SK-N-SH (cell line): ENCODE measurements around the gene CDH20. TPM values are rescaled to one million over a fixed set of nuclear protein-coding genes. Genes with fewer than 3 reads are reported as not detected.
A peak's percentile ranks its signal among the peaks of the same experiment; 100 is the strongest.

Experiments used
- CTCF ChIA-PET: fragments of 300-600, 350-600 bp; formaldehyde crosslinking; extraction: SDS; loops from one replicate; lab custom pipeline; 2021; lab: Yijun Ruan, JAX
- POLR2A ChIA-PET: fragments of 350-600 bp; sonication (Branson Sonifier 250); formaldehyde crosslinking; extraction: SDS; loops from one replicate; lab custom pipeline; 2020; ENCODE audit warnings: antibody characterized with exemption, inconsistent platforms; lab: Yijun Ruan, JAX
- DNase-seq: peaks from one replicate; pipeline ENCODE4 v3.0.0; 2012
- H2AFZ ChIP-seq: fragments of 200-600 bp; sonication (generic); 2 replicates; pipeline ENCODE4 v1.8.1; 2016; ENCODE audit warnings: antibody characterized with exemption, mild to moderate bottlenecking, low read depth
- H3F3A ChIP-seq: fragments of 200-600 bp; sonication (generic); replicated peaks from 2 replicates; pipeline ENCODE3; 2016; ENCODE audit warnings: antibody characterized with exemption, mild to moderate bottlenecking; ENCODE audit not compliant: insufficient read depth
- H3K27ac ChIP-seq, 2 experiments: fragments of 200-500 bp in 1 of 2; fragments of 200-600 bp in 1 of 2; sonication (Bioruptor generic) in 1 of 2; sonication (generic), shearing (Covaris generic) in 1 of 2; 2 replicates each; pipeline versions ENCODE4 v1.5.1 to v1.6.1; 2014 to 2016; ENCODE audit warnings: low read depth in 2 of 2, inconsistent platforms in 1 of 2, low read length in 1 of 2, mild to moderate bottlenecking in 1 of 2, mixed read lengths in 1 of 2
- H3K27me3 ChIP-seq: fragments of 200-600 bp; sonication (generic), shearing (Covaris generic); 2 replicates; pipeline ENCODE4 v1.6.1; 2016; ENCODE audit warnings: mixed run types; ENCODE audit not compliant: insufficient read depth
- H3K36me3 ChIP-seq, 2 experiments: fragments of 200-500 bp in 1 of 2; fragments of 200-600 bp in 1 of 2; sonication (Bioruptor generic) in 1 of 2; sonication (generic) in 1 of 2; replicated peaks in 1 of 2; 2 replicates each; pipeline versions ENCODE3 to v1.5.1; 2014 to 2016; ENCODE audit warnings: low read length in 1 of 2, mild to moderate bottlenecking in 1 of 2; ENCODE audit not compliant: insufficient read depth in 2 of 2, control insufficient read depth in 1 of 2
- H3K4me1 ChIP-seq, 2 experiments: fragments of 200-500 bp in 1 of 2; fragments of 200-600 bp in 1 of 2; sonication (Bioruptor generic) in 1 of 2; sonication (generic), shearing (Covaris generic) in 1 of 2; 2 replicates each; pipeline versions ENCODE4 v1.5.1 to v1.6.1; 2014 to 2016; ENCODE audit warnings: low read depth in 1 of 2, low read length in 1 of 2, mixed run types in 1 of 2; ENCODE audit not compliant: insufficient read depth in 2 of 2, control insufficient read depth in 1 of 2
- H3K4me2 ChIP-seq: fragments of 200-600 bp; sonication (generic), shearing (Covaris generic); 2 replicates; pipeline ENCODE4 v1.6.1; 2017; ENCODE audit warnings: mixed run types
- H3K4me3 ChIP-seq, 2 experiments: fragments of 200-500 bp in 1 of 2; fragments of 200-600 bp in 1 of 2; sonication (Bioruptor generic) in 1 of 2; sonication (generic), shearing (Covaris generic) in 1 of 2; 2 replicates each; pipeline versions ENCODE4 v1.5.1 to v1.8.1; 2014 to 2016; ENCODE audit warnings: low read depth in 2 of 2, inconsistent platforms in 1 of 2, low read length in 1 of 2, mild to moderate bottlenecking in 1 of 2, mixed read lengths in 1 of 2, moderate library complexity in 1 of 2
- H3K79me2 ChIP-seq: fragments of 200-600 bp; sonication (generic); 2 replicates; pipeline ENCODE4 v1.8.1; 2017; ENCODE audit warnings: mild to moderate bottlenecking; ENCODE audit not compliant: insufficient read depth
- H3K9ac ChIP-seq: fragments of 200-600 bp; sonication (generic); 2 replicates; pipeline ENCODE4 v1.6.1; 2017; ENCODE audit warnings: mixed run types
- H3K9me2 ChIP-seq: fragments of 200-600 bp; sonication (generic); 2 replicates; pipeline ENCODE4 v1.6.1; 2017; ENCODE audit warnings: mixed run types
- H3K9me3 ChIP-seq: fragments of 200-600 bp; sonication (generic); 2 replicates; pipeline ENCODE4 v1.6.1; 2017; ENCODE audit warnings: mixed run types, mild to moderate bottlenecking, moderate library complexity
- H4K20me1 ChIP-seq: fragments of 200-600 bp; sonication (generic); 2 replicates; pipeline ENCODE4 v1.6.1; 2017; ENCODE audit warnings: mild to moderate bottlenecking, mixed run types; ENCODE audit not compliant: insufficient read depth
- CTCF ChIP-seq: fragments of 200-600 bp; sonication (generic); IDR thresholded peaks from 2 replicates; pipeline ENCODE4 v1.6.1; 2017; ENCODE audit warnings: antibody characterized with exemption, mild to moderate bottlenecking, moderate library complexity
- EZH2phosphoT487 ChIP-seq: fragments of 200-600 bp; sonication (generic); IDR thresholded peaks from 2 replicates; pipeline ENCODE4 v1.6.1; 2017; ENCODE audit warnings: low read depth, mixed run types, mild to moderate bottlenecking, antibody characterized with exemption, moderate library complexity, borderline replicate concordance
- FOSL2 ChIP-seq: IDR thresholded peaks from 2 replicates; pipeline ENCODE4 v1.4.0; 2012; ENCODE audit warnings: low read depth, mild to moderate bottlenecking, moderate library complexity, borderline replicate concordance
- FOXM1 ChIP-seq: IDR thresholded peaks from 2 replicates; pipeline ENCODE4 v1.4.0; 2012; ENCODE audit warnings: low read depth, mild to moderate bottlenecking
- MAX ChIP-seq: IDR thresholded peaks from 2 replicates; pipeline ENCODE4 v1.4.0; 2012; ENCODE audit warnings: low read depth
- MXI1 ChIP-seq: IDR thresholded peaks from 2 replicates; pipeline ENCODE4 v1.6.1; 2012; ENCODE audit warnings: mild to moderate bottlenecking, low read depth, low read length, improper control_type of control experiment
- NFIC ChIP-seq: IDR thresholded peaks from 2 replicates; pipeline ENCODE4 v1.4.0; 2012; ENCODE audit warnings: borderline replicate concordance
- RAD21 ChIP-seq: IDR thresholded peaks from 2 replicates; pipeline ENCODE4 v1.6.1; 2012; ENCODE audit warnings: mild to moderate bottlenecking, low read length
- RCOR1 ChIP-seq: fragments of 150-350 bp; IDR thresholded peaks from 2 replicates; pipeline ENCODE4 v1.6.1; 2017; ENCODE audit warnings: antibody characterized with exemption, low read length
- REST ChIP-seq: IDR thresholded peaks from 2 replicates; pipeline ENCODE4 v1.6.1; 2012; ENCODE audit warnings: mild to moderate bottlenecking, low read depth, low read length, moderate library complexity
- SIN3A ChIP-seq: IDR thresholded peaks from 2 replicates; pipeline ENCODE4 v1.6.1; 2012; ENCODE audit warnings: low read depth, mild to moderate bottlenecking, low read length, moderate library complexity, borderline replicate concordance
- TAF1 ChIP-seq: IDR thresholded peaks from 2 replicates; pipeline ENCODE4 v1.6.1; 2012; ENCODE audit warnings: low read depth, mild to moderate bottlenecking, low read length, moderate library complexity, borderline replicate concordance
- TEAD4 ChIP-seq: IDR thresholded peaks from 2 replicates; pipeline ENCODE4 v1.4.0; 2012; ENCODE audit warnings: mild to moderate bottlenecking, borderline replicate concordance; ENCODE audit not compliant: insufficient read depth
- WGBS: methylation state at CpG from one replicate; pipeline ENCODE4 v1.1.6; 2017; ENCODE audit warnings: low lambda C conversion rate; 5-methylcytosine and 5-hydroxymethylcytosine counted together
- polyA plus RNA-seq, 3 experiments: library from polyadenylated mRNA; depleted of rRNA; stranded (reverse); fragments of >200 nt; gene quantifications; 2 replicates each; pipeline ENCODE4 v1.2.3, GENCODE V29; 2012
- TF ChIP-seq, protein P1 (sequence below): IDR thresholded peaks from 2 replicates; pipeline ENCODE4 v1.4.0; 2012; ENCODE audit warnings: low read depth, borderline replicate concordance
- TF ChIP-seq, protein P2 (sequence below): IDR thresholded peaks from 2 replicates; pipeline ENCODE4; 2012
- TF ChIP-seq, protein P3 (sequence below): fragments of 150-350 bp; IDR thresholded peaks from 2 replicates; pipeline ENCODE4 v1.6.1; 2017; ENCODE audit warnings: antibody characterized with exemption, low read length, low read depth, borderline replicate concordance

CDH20 gene
- polyA plus RNA-seq, 1 of the 3 experiments (the other 2 are of a cell fraction): 1.1 TPM

- WGBS: 16% methylated on average over 2 of the region's 4 CpGs
- TF ChIP-seq NFIC (peak; percentile 84), FOXM1 (no peak), REST (peak; percentile 73), TEAD4 (no peak)
- POLR2A ChIA-PET: no interaction called here
These were observed 256.5 kb downstream of the CDH20 start for GRCh38 chr18:61589724-61590065.

DNA sequence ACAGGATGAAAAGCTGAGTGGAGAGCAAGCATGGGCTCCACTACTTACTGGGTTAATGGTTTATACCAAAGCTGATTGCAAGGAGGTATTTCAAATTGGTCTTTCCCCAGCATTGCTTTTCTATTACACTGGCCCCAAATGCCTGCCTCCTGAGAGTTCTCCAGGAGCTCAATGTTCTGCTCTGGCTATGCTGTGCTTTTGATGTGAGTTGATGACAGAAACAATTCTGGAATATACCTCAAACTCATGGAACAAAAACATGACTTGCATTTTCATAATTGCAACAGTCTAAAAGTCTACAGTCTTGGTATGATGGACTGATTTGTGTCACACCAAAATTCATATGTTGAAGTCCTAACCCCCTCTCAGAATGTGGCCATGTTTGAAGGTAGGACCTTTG is 258.0 kb downstream of the CDH20 start:
- DNase-seq: no peak
- H3K9me3 ChIP-seq: no peaks in the 10 kb centered on the region
- no peak overlapping the region for H3K27ac ChIP-seq
- TF ChIP-seq FOSL2: no peak
- no peak for TF ChIP-seq MXI1
- TF ChIP-seq TAF1: no peak
- TF ChIP-seq EZH2phosphoT487: no peak
- no peak for TF ChIP-seq RCOR1
- TF ChIP-seq MAX: no peak
- TF ChIP-seq, protein P1, sequence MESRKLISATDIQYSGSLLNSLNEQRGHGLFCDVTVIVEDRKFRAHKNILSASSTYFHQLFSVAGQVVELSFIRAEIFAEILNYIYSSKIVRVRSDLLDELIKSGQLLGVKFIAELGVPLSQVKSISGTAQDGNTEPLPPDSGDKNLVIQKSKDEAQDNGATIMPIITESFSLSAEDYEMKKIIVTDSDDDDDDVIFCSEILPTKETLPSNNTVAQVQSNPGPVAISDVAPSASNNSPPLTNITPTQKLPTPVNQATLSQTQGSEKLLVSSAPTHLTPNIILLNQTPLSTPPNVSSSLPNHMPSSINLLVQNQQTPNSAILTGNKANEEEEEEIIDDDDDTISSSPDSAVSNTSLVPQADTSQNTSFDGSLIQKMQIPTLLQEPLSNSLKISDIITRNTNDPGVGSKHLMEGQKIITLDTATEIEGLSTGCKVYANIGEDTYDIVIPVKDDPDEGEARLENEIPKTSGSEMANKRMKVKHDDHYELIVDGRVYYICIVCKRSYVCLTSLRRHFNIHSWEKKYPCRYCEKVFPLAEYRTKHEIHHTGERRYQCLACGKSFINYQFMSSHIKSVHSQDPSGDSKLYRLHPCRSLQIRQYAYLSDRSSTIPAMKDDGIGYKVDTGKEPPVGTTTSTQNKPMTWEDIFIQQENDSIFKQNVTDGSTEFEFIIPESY: no peak
- TF ChIP-seq SIN3A: no peak
- no peak for TF ChIP-seq CTCF
- no peak for TF ChIP-seq TEAD4
- TF ChIP-seq, protein P2, sequence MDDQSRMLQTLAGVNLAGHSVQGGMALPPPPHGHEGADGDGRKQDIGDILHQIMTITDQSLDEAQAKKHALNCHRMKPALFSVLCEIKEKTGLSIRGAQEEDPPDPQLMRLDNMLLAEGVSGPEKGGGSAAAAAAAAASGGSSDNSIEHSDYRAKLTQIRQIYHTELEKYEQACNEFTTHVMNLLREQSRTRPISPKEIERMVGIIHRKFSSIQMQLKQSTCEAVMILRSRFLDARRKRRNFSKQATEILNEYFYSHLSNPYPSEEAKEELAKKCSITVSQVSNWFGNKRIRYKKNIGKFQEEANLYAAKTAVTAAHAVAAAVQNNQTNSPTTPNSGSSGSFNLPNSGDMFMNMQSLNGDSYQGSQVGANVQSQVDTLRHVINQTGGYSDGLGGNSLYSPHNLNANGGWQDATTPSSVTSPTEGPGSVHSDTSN: no peak
- TF ChIP-seq, protein P3, sequence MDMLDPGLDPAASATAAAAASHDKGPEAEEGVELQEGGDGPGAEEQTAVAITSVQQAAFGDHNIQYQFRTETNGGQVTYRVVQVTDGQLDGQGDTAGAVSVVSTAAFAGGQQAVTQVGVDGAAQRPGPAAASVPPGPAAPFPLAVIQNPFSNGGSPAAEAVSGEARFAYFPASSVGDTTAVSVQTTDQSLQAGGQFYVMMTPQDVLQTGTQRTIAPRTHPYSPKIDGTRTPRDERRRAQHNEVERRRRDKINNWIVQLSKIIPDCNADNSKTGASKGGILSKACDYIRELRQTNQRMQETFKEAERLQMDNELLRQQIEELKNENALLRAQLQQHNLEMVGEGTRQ: no peak
- TF ChIP-seq RAD21: no peak

More at GRCh38 chr18:61589724-61590065, 256.5 kb downstream of the CDH20 start:
- Histone ChIP-seq H3K4me1 (peaks cover 0 to 25% of the 10 kb centered on the region in 2 experiments; a peak in 2 of 4 replicates), H3K4me2 (peak overlapping the region; percentile 10), H3K27me3 (no peaks in the 10 kb centered on the region), H3K27ac (peak overlapping the region in 1 of 2 experiments; percentile 36; a peak in 1 of 4 replicates), H3K9ac (no peak overlapping the region), H3K36me3 (no peaks in the 10 kb centered on the region), H3F3A (peaks cover 12% of the 10 kb centered on the region), H2AFZ (no peak overlapping the region; the same call in 1 of the 2 replicates), H3K9me2 (no peaks in the 10 kb centered on the region), H3K4me3 (no peak overlapping the region), H3K79me2 (no peaks in the 10 kb centered on the region), H4K20me1 (no peaks in the 10 kb centered on the region), H3K9me3 (no peaks in the 10 kb centered on the region)
- CTCF ChIA-PET: interaction anchor here (4.9 kb wide), 1 partner anchor 541 kb away, joined by 22 read pairs; no protein-coding TSS in a partner anchor
- DNase-seq: no peak

More for the DNA sequence above, 258.0 kb downstream of the CDH20 start:
- ChIA-PET CTCF (interaction anchor here (0.9 kb wide), 1 partner anchor 9 kb away, joined by 3 read pairs; no protein-coding TSS in a partner anchor), POLR2A (no interaction called here)
- no peaks in the 10 kb centered on the region for H3K27me3 ChIP-seq
- H3F3A ChIP-seq: peaks cover 12% of the 10 kb centered on the region
- H3K9ac ChIP-seq: no peak overlapping the region
- no peaks in the 10 kb centered on the region for H3K79me2 ChIP-seq
- no peak overlapping the region for H3K4me3 ChIP-seq
- peaks cover 2 to 35% of the 10 kb centered on the region in 2 experiments; a peak in 3 of 4 replicates for H3K4me1 ChIP-seq
- no peak overlapping the region for H3K4me2 ChIP-seq
- H3K36me3 ChIP-seq: no peaks in the 10 kb centered on the region
- H4K20me1 ChIP-seq: no peaks in the 10 kb centered on the region
- no peaks in the 10 kb centered on the region for H3K9me2 ChIP-seq
- H2AFZ ChIP-seq: no peak overlapping the region
